Ectodermal cell (in vitro differentiated cells): Measurements from ENCODE around the gene HIPK4.
A peak's percentile ranks its signal among the peaks of the same experiment; 100 is the strongest.

Source experiments
- H3K27ac ChIP-seq: 2 replicates; pipeline ENCODE4 v1.7.0; 2013; ENCODE audit warnings: mild to moderate bottlenecking, low read depth, low read length; ENCODE audit not compliant: insufficient read depth, poor library complexity, severe bottlenecking
- H3K27me3 ChIP-seq: 2 replicates; pipeline ENCODE4 v1.7.0; 2013; ENCODE audit warnings: mild to moderate bottlenecking, low read length; ENCODE audit not compliant: insufficient read depth, control insufficient read depth, poor library complexity, severe bottlenecking
- H3K36me3 ChIP-seq: one replicate; pipeline ENCODE4 v1.7.0; 2013; ENCODE audit warnings: low read length; ENCODE audit not compliant: control insufficient read depth, insufficient read depth
- H3K4me1 ChIP-seq: one replicate; pipeline ENCODE4 v1.7.0; 2013; ENCODE audit warnings: low read length; ENCODE audit not compliant: control insufficient read depth, insufficient read depth
- H3K4me3 ChIP-seq: 2 replicates; pipeline ENCODE4 v1.7.0; 2013; ENCODE audit warnings: low read depth, low read length, control low read depth; ENCODE audit not compliant: insufficient read depth
- H3K9me3 ChIP-seq: 2 replicates; pipeline ENCODE4 v1.7.0; 2013; ENCODE audit warnings: mild to moderate bottlenecking, low read length, moderate library complexity; ENCODE audit not compliant: control insufficient read depth
- WGBS, 2 experiments: methylation state at CpG; one replicate each; pipeline ENCODE4 v1.1.7; 2013; ENCODE audit warnings: missing lambda C conversion rate in 2 of 2; 5-methylcytosine and 5-hydroxymethylcytosine counted together

The HIPK4 gene

GRCh38 chr19:40423938-40424337 lies 34.0 kb upstream of the HIPK4 start:
- Histone ChIP-seq H3K27ac (no peak overlapping the region), H3K36me3 (no peaks in the 10 kb centered on the region), H3K27me3 (no peaks in the 10 kb centered on the region), H3K4me3 (no peak overlapping the region), H3K4me1 (peaks cover 13% of the 10 kb centered on the region), H3K9me3 (no peaks in the 10 kb centered on the region)
- WGBS, 2 experiments = 84 to 94% methylated on average over 3 to 4 of the region's 6 CpGs

GRCh38 chr19:40422748-40423566 lies 33.0 kb upstream of the HIPK4 start:
- no peaks in the 10 kb centered on the region for H3K36me3 ChIP-seq
- peaks cover 13% of the 10 kb centered on the region for H3K4me1 ChIP-seq
- no peaks in the 10 kb centered on the region for H3K27me3 ChIP-seq
- H3K9me3 ChIP-seq = no peaks in the 10 kb centered on the region
- no peak overlapping the region for H3K27ac ChIP-seq
- no peak overlapping the region for H3K4me3 ChIP-seq
- WGBS, 2 experiments = 94% methylated on average over 31 of the region's 31 CpGs

- no peak overlapping the region for H3K27ac ChIP-seq
- H3K9me3 ChIP-seq = no peaks in the 10 kb centered on the region
- H3K36me3 ChIP-seq = no peaks in the 10 kb centered on the region
- no peaks in the 10 kb centered on the region for H3K27me3 ChIP-seq
- no peak overlapping the region for H3K4me3 ChIP-seq
- peaks cover 18% of the 10 kb centered on the region for H3K4me1 ChIP-seq
- WGBS, 2 experiments = 91 to 94% methylated on average over 15 to 16 of the region's 16 CpGs
Observed at GRCh38 chr19:40421993-40422747, 32.2 kb upstream of the HIPK4 start.

GRCh38 chr19:40420766-40421765 lies 31.1 kb upstream of the HIPK4 start:
- Histone ChIP-seq H3K27ac (peak overlapping the region; percentile 89), H3K36me3 (no peaks in the 10 kb centered on the region), H3K4me1 (peaks cover 22% of the 10 kb centered on the region), H3K9me3 (no peaks in the 10 kb centered on the region), H3K27me3 (no peaks in the 10 kb centered on the region), H3K4me3 (peak overlapping the region; percentile 38)
- 5% methylated on average over 56 of the region's 56 CpGs for WGBS, 2 experiments

- peak overlapping the region; percentile 38 for H3K4me3 ChIP-seq
- H3K36me3 ChIP-seq = no peaks in the 10 kb centered on the region
- H3K4me1 ChIP-seq = peaks cover 22% of the 10 kb centered on the region
- H3K9me3 ChIP-seq = no peaks in the 10 kb centered on the region
- WGBS, 2 experiments = 65 to 67% methylated on average over 13 of the region's 14 CpGs
- no peaks in the 10 kb centered on the region for H3K27me3 ChIP-seq
- no peak overlapping the region for H3K27ac ChIP-seq
Observed at GRCh38 chr19:40420451-40420765, 30.4 kb upstream of the HIPK4 start.

- Histone ChIP-seq H3K9me3 (no peaks in the 10 kb centered on the region), H3K4me1 (peaks cover 26% of the 10 kb centered on the region), H3K27me3 (no peaks in the 10 kb centered on the region), H3K36me3 (no peaks in the 10 kb centered on the region), H3K4me3 (no peak overlapping the region), H3K27ac (no peak overlapping the region)
- 93 to 96% methylated on average over 5 of the region's 5 CpGs for WGBS, 2 experiments
Observed at GRCh38 chr19:40419780-40420179, 29.8 kb upstream of the HIPK4 start.

GRCh38 chr19:40419066-40419612 lies 29.2 kb upstream of the HIPK4 start:
- Histone ChIP-seq H3K27ac (no peak overlapping the region), H3K36me3 (no peaks in the 10 kb centered on the region), H3K9me3 (no peaks in the 10 kb centered on the region), H3K27me3 (no peaks in the 10 kb centered on the region), H3K4me3 (no peak overlapping the region), H3K4me1 (peaks cover 24% of the 10 kb centered on the region)
- WGBS, 2 experiments = 83 to 88% methylated on average over 5 of the region's 5 CpGs

- no peaks in the 10 kb centered on the region for H3K9me3 ChIP-seq
- H3K4me1 ChIP-seq = peaks cover 23% of the 10 kb centered on the region
- H3K27ac ChIP-seq = no peak overlapping the region
- no peak overlapping the region for H3K4me3 ChIP-seq
- H3K36me3 ChIP-seq = no peaks in the 10 kb centered on the region
- no peaks in the 10 kb centered on the region for H3K27me3 ChIP-seq
- WGBS, 2 experiments = 90 to 93% methylated on average over 3 of the region's 3 CpGs
Observed at GRCh38 chr19:40418040-40418439, 28.1 kb upstream of the HIPK4 start.

GRCh38 chr19:40417643-40417981 lies 27.6 kb upstream of the HIPK4 start:
- no peak overlapping the region for H3K4me3 ChIP-seq
- H3K4me1 ChIP-seq = peaks cover 23% of the 10 kb centered on the region
- H3K36me3 ChIP-seq = no peaks in the 10 kb centered on the region
- H3K9me3 ChIP-seq = no peaks in the 10 kb centered on the region
- H3K27me3 ChIP-seq = no peaks in the 10 kb centered on the region
- no peak overlapping the region for H3K27ac ChIP-seq
- 80 to 83% methylated on average over 4 of the region's 4 CpGs for WGBS, 2 experiments
